Breast epithelium (tissue), 3 donors: Measurements from ENCODE around the gene RGS7.

ENCODE experiments used
- CTCF ChIP-seq, 3 donors: fragments of 450-650 bp; IDR thresholded peaks; one replicate each; pipeline ENCODE4 v1.5.1; 2016 to 2017; ENCODE audit warnings: antibody characterized with exemption in 3 of 3, mild to moderate bottlenecking in 3 of 3, moderate library complexity in 3 of 3
- POLR2A ChIP-seq: fragments of 450-650 bp; IDR thresholded peaks from one replicate; pipeline ENCODE4 v1.6.1; 2016; ENCODE audit warnings: antibody characterized with exemption, mild to moderate bottlenecking, moderate library complexity

GRCh38 chr1:240917976-240918375 lies 439.0 kb downstream of the RGS7 start:
- TF ChIP-seq CTCF (IDR thresholded peaks at IDR 0.05) (no peak), POLR2A (no peak)
